HuH-7 (cell line): ENCODE data around the gene IQCK.
A peak's percentile ranks its signal among the peaks of the same experiment; 100 is the strongest.
"Not testable (repeated sequence)": the region's sequence is repeated elsewhere in the genome, so short reads cannot be mapped to it uniquely, and the experiment has no call there.

ENCODE experiments used
- DNase-seq: peaks from one replicate; pipeline ENCODE4 v3.0.0; 2011; ENCODE audit warnings: low spot score

IQCK gene

GRCh38 chr16:19700319-19700781 lies 17.7 kb upstream of the IQCK start:
- DNase-seq, result peak; percentile 33

GRCh38 chr16:19701091-19701490 lies 17.0 kb upstream of the IQCK start:
- no peak for DNase-seq

- DNase-seq, result no peak
Observed at GRCh38 chr16:19703172-19703889, 14.7 kb upstream of the IQCK start.

GRCh38 chr16:19704321-19705145 lies 13.5 kb upstream of the IQCK start:
- DNase-seq, result no peak

GRCh38 chr16:19705146-19705501 lies 12.9 kb upstream of the IQCK start:
- DNase-seq, result no peak

DNA sequence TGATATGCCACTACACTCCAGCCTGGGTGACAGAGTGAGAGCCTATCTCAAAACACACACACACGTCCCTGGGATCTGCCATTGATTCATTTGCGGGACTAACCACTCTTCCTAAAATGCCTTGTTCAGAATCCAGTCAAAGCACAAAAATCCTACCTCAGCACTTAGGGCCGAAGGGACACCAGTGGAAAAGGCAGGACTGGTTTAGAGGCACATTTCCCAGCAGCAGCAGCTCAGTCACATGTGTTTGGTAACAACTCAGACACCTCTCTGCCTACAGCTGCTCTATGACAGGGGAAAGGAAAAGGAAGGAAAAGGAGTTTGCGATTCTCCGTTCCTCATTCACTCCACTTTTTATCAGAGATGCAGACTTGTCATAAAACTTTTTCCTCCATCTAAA lies 12.2 kb upstream of the IQCK start:
- no peak for DNase-seq

DNA sequence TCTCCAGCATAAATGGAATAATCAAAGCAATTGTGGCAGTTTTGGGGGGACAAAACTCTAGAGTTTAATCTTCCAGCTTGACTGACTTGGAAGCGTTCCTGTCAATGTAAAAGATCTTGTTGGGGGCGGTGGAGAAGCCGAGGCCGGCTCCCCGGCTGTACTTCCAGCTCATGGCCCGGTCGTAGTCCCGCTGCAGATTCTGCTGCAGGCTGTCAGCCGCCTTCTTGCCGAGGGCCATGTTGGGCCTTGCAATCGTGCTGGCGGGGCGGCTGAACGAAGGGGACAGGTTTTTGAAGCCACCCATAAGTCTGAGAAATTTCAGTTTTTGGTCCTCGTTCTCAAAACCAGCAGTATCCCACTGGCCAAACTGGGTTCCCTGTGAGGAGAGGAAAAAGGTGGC lies 11.2 kb upstream of the IQCK start:
- DNase-seq, result no peak

- DNase-seq, result no peak
Observed at GRCh38 chr16:19707569-19708295, 10.3 kb upstream of the IQCK start.

- no peak for DNase-seq
Observed at GRCh38 chr16:19708296-19709205, 9.5 kb upstream of the IQCK start.

GRCh38 chr16:19709381-19710136 lies 8.5 kb upstream of the IQCK start:
- no peak for DNase-seq

- DNase-seq, result no peak
Observed at GRCh38 chr16:19710191-19710908, 7.7 kb upstream of the IQCK start.

DNA sequence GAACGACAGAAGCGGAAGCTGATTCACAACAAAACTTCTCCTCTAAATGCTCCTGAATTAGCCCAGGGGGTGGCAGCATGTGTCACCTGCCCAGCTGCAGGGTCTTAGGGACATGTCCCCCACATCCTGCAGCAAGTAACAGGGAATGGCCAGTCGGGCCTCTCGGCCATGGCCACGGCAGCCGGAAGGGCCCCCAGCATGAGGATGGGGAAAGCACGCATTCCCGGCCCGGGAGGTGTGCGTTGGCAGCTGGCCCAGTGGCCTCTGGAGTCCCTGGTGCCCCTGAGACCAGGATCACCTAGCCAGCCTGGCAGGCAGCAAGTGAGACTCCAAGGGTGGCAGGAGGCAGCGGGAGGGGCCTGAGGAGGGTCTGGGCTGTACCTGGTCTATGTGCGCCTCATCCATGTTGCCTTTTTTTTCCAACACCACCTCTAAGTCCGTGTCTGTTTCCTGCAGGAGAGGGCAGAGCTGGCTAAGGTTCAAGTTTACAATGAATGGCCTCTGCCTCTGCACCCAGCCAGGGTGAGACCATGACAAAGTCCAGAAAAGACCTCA lies 7.0 kb upstream of the IQCK start:
- no peak for DNase-seq

DNA sequence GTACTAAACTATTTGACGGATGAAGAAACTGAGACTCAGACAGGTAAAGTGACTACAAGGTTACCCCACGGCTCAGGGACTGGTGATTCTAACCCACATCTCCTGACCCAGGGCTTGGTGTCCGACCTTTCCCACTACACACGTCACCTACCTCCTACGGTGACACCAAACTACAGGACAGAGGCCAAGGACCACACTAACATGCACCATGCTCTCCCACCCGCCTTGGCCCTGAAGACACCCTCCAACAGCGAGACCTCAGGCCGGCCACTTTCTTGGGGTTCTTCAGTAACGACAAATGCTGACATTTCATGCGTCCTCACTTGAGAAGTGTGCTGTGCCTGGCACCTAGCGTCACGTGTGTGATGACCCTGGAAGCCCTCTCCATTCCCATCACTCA lies 6.4 kb upstream of the IQCK start:
- DNase-seq, result no peak

DNA sequence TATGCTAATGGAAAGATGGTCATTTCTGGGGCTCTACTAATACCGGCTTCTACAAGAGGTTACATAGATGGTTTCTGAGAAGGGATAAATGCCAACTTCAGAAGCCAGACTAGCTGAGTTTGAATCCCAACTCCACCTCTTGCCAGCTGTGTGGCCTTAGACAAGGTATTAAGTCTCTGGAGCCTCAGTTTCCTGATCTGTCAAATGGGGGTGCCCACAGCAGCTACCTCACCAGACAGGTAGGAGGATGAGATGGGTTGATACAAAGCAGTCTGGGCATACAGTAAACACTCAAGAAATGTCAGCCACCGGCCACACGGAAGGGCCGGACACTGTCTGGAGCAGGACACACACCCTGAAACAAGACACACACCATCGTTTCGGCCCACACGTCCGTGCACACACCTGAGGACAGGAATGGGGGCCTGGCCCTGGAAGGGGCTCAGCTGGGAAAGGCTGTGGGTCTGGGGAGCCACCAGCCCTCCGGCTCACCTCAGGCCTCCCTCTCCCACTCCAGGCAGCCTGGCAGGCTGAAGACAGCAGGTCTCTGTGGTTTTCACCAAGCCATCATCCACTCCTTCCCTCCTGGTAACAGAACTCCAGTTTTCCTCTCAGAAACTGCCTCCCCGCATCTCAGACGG lies 5.5 kb upstream of the IQCK start:
- no peak for DNase-seq

- DNase-seq, result no peak
Observed at GRCh38 chr16:19713697-19714096, 4.4 kb upstream of the IQCK start.

DNA sequence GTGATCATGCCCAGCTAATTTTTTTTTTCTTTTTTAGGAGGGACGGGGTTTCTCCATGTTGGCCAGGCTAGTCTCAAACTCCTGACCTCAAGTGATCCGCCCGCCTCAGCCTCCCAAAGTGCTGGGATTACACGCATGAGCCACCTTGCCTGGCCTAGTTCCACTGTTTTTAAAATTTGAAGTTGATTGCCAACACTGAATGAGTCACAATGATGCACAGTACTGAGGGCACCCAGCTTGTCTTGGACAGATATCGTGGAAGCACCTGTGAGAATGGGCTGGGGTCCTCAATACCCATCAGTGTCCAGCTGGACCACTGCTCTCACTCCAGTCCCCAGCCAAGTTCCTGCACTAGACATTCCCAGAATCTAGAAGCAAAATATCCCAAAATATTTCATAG lies 2.5 kb upstream of the IQCK start:
- DNase-seq, result no peak

- no peak for DNase-seq
Observed at GRCh38 chr16:19716183-19716582, 1.9 kb upstream of the IQCK start.

- DNase-seq, result not testable (repeated sequence)
Observed at GRCh38 chr16:19716728-19717127, 1.3 kb upstream of the IQCK start.

GRCh38 chr16:19717314-19717713 lies 757 bp upstream of the IQCK start:
- no peak for DNase-seq

- DNase-seq, result peak; percentile 36
Observed at GRCh38 chr16:19718624-19718965, 524 bp downstream of the IQCK start.
